HT1080 (cell line): ENCODE results near the gene DLAT. TPM values are rescaled to one million over a fixed set of nuclear protein-coding genes. Genes with fewer than 3 reads are reported as not detected.
"Not testable (repeated sequence)": the region's sequence is repeated elsewhere in the genome, so short reads cannot be mapped to it uniquely, and the experiment has no call there.

Experiments used
- DNase-seq: peaks from one replicate; pipeline ENCODE4 v3.0.0-alpha.2; 2015; ENCODE audit warnings: low read depth
- total RNA-seq: library from RNA; depleted of rRNA; stranded (reverse); fragments of >200 nt; shearing (Covaris generic); gene quantifications from 2 replicates; pipeline ENCODE4 v1.2.3, GENCODE V29; 2014

DLAT gene
- total RNA-seq, 1 experiment from 2014 or later = 67.9 TPM

- DNase-seq = not testable (repeated sequence)
These were observed 23.0 kb downstream of the DLAT start for GRCh38 chr11:112048256-112048655.

- DNase-seq = no peak
These were observed 24.6 kb downstream of the DLAT start for GRCh38 chr11:112049777-112050176.

DNA sequence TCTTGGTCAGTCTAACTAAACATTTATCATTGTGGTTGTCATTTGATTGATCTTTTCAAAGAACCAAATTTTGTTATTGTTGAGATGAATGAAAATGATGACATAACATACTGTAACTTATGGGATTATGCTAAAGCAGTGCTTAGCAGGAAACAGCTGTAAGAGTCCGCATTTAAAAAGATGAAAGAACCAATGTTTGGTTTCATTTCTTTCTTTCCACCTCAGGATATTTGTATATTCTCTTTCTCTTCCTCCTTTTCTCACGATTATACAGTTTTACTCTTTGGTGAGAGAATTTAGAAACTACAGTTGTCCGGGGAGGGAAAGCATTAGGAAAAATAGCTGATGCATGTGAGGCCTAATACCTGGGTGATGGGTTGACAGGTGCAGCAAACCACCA, 25.5 kb downstream of the DLAT start:
- DNase-seq = no peak

- no peak for DNase-seq
These were observed 26.6 kb downstream of the DLAT start for GRCh38 chr11:112051768-112052167.

- no peak for DNase-seq
These were observed 32.0 kb downstream of the DLAT start for GRCh38 chr11:112057170-112057569.

DNA sequence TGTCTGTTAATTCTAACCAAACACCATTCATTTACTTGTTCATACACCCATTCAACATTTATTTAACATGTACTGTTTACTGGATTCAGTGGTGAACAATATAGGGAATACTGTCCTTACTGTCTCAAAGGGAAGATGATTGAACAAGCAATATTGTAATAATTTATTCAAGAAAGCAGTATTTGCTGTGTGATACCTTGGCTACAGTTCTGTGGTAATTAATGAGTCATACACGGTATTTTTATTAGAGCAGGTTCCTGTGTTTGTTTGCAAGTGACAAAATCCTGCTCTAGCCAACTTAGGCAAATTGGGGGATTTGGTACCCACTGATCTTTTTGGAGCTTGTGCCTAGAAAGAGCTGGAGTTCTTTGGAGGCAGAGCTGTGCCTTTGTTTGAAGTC, 32.9 kb downstream of the DLAT start:
- DNase-seq = no peak

- DNase-seq = no peak
These were observed 37.7 kb downstream of the DLAT start for GRCh38 chr11:112062923-112063322.

GRCh38 chr11:112073941-112074811, 49.0 kb downstream of the DLAT start, which contains the start of the genes NKAPD1 and PIH1D2:
Gene NKAPD1 (plus strand): TSS chr11:112074299. CDS start chr11:112075575, 1,276 bp downstream.
Gene PIH1D2 (minus strand): TSS chr11:112074017. CDS start chr11:112073174, 843 bp downstream.
- DNase-seq = peak; percentile 94

GRCh38 chr11:112082729-112083128, 57.5 kb downstream of the DLAT start:
- DNase-seq = peak; percentile 64

DNA sequence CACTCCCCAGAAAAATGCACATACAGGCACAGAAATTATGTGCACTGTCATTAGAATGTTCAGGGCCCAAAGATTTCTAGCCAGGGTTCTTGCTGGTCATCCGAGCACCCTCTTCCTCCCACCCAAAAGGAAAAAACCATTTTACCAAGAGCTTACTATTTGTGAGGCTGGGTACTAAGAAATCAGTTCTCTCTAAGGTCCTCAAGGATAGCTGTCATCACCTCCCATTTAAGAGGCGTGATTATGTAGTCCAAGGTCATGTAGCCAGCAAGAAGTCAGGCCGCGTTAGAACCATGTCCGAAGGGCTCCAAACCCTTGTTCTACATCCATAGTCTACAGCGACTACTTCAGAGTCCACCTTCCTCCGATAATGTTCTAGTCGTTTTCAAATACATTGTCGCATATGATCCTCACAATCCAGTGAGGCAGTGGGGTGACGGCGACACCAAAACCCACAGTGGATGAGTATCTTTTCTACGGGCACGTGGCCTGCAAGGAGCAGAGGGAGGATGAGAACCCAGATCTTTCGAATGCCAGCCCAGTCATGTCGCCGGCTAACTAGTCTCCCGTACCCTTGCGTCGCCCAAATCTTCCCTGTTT, 60.7 kb downstream of the DLAT start:
- no peak for DNase-seq

DNA sequence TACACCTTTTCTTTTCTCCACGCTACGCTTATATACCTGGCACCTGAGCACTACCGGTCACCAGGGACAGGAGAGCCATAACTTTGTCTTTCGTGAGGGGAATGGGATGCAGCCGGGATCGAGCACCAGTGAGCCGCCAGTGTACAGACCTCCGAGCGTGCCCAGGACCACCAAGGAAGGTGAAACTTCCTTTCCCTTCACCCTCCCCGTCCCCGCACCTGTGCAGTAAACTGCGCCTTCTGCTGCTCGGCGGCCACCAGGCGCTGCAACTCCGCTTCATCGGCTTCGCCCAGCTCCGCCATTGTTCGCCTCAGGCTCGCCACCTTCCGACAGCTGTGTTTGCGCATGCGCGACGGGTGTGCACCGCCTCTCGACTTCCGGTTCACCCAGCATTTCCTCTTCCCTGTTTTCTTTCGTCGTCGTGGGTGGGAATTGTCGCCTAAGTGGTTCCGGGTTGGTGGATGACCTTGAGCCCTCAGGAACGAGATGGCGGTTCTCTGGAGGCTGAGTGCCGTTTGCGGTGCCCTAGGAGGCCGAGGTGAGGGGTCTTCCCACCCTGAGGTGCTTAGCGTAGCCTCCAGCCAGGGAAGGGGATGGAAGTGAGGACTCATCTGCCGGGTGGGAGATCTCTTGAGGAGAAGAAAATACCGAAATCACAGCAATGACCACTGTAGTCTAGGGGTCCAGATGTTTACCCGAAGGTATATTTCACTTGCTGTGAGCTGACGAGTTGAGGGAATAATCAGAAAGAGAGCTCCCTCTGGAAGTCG, 61.4 kb downstream of the DLAT start, which contains the start of the genes SDHD and TIMM8B:
Gene SDHD, plus strand, starts transcription at position 452 of the 770 bp plus-strand sequence. Its CDS starts 35 bp downstream, at position 487.
Gene TIMM8B, minus strand, starts transcription at position 335 of the 770 bp plus-strand sequence. Its CDS starts 33 bp downstream, at position 302.
- DNase-seq = peak; percentile 93

GRCh38 chr11:112087212-112087611, 62.0 kb downstream of the DLAT start:
- no peak for DNase-seq

- not testable (repeated sequence) for DNase-seq
These were observed 70.1 kb downstream of the DLAT start for GRCh38 chr11:112095302-112095701.

DNA sequence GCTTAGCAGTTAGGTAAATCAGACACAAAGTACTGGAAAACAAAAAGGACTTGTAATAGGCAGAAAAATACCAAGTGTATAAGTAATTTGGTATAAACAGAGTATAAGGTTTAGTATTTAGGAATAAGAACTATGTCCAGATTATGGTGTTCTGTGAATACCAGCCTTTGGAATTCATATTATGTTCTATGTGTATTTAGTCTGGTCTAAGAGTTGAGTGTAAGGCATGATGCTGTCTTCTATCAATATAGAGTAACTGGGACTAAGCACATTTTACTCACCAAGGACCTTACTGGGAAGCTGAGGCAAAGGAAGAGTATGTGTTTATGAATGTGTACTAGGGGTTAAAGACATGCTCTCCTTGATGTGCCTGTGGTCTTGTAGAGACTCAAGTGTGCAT, 71.0 kb downstream of the DLAT start:
- no peak for DNase-seq

DNA sequence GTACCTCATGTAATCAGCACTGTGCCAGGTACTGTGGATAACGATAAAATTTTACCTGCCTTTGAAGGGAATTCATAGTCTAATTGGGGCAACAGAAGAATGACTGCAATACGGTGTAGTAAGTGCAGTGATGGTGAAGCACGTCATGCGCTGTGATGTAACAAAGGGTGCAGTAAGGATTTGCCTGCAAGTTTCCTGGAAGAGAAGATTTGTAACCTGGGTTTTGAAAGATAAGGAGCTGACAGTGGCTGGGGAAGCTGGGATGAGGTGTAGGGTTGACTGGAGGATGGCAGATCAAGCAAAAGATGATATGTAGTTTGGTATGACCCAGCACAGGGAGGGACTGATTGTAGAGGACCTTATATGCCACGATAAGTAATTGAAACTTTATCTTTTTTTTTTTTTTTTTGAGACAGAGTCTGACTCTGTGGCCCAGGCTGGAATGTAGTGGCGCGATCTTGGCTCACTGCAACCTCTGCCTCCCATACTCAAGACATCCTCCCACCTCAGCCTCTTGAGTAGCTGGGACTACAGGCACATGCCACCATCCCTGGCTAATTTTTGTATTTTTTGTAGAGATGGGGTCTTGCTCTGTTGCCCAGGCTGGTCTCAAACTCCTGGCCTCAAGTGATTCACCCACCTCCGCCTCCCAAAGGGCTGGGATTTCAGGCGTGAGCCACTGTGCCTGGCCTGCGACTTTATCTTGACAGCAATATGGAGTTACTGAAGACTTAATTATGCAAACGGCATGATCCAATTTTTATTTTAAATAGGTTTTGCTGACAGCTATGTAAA, 72.7 kb downstream of the DLAT start:
- no peak for DNase-seq

GRCh38 chr11:112100462-112100861, 75.3 kb downstream of the DLAT start:
- DNase-seq = no peak

DNA sequence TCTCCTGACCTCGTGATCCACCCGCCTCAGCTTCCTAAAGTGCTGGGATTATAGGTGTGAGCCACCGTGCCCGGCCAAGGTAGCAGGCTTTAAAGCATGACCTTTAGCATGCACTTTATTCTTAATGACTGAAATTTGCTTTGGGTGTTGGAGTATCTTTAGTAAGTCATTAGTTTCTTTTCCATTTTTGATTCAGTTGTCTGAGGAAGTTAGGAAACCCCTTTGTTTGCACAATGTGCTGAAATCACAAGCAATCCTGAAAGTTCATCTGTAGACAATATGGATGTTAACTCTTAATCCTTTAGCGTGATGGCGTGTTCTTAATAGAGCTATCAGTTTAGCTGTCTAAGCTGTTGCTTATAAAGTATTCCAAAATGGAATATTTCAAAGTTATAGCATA, 78.2 kb downstream of the DLAT start:
- DNase-seq = no peak

DNA sequence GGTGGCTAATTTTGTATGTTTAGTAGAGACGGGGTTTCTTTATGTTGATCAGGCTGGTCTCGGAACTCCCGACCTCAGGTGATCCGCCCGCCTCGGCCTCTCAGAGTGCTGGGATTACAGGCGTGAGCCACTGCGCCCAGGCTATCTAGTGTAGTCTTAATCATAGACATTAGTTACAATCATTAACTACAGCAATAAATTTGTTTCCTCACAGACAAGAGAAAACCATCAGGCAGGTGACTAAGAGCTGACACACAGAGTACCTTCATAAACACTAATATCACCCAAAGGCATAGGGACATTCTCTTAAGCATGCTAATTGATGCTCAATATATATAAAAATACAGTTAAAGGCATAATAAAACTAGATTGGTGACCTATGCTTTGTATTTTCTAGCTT, 80.9 kb downstream of the DLAT start:
- no peak for DNase-seq
